Keratinocyte (primary cell): Measurements from ENCODE around the gene NR2C1. TPM values are rescaled to one million over a fixed set of nuclear protein-coding genes. Genes with fewer than 3 reads are reported as not detected.

Experiments
- DNase-seq: peaks from one replicate; pipeline ENCODE4 v3.0.0-alpha.2; 2011; ENCODE audit warnings: low read depth, missing footprints, low spot score
- FAIRE-seq: peaks from 2 replicates; lab custom pipeline; 2011; peaks lifted over from hg19 to GRCh38; lab: Jason Lieb, UNC
- H2AFZ ChIP-seq: 2 replicates; pipeline ENCODE4 v1.6.0; 2012; ENCODE audit warnings: low read length, control low read depth, inconsistent platforms; ENCODE audit not compliant: control insufficient read depth
- H3K27ac ChIP-seq: 2 replicates; pipeline ENCODE4 v1.5.1; 2011; ENCODE audit warnings: low read length; ENCODE audit not compliant: control insufficient read depth, insufficient read depth
- H3K27me3 ChIP-seq: 3 replicates; pipeline ENCODE4 v1.6.0; 2011; ENCODE audit warnings: low read length; ENCODE audit not compliant: control insufficient read depth, insufficient read depth; ENCODE audit errors: extremely low read depth
- H3K36me3 ChIP-seq, 2 experiments: 2 replicates in 1 of 2; 3 replicates in 1 of 2; pipeline ENCODE4 v1.5.1; 2011; ENCODE audit warnings: low read length in 2 of 2, mild to moderate bottlenecking in 1 of 2; ENCODE audit not compliant: control insufficient read depth in 2 of 2, insufficient read depth in 2 of 2; ENCODE audit errors: extremely low read depth in 1 of 2
- H3K4me1 ChIP-seq: 3 replicates; pipeline ENCODE4 v1.5.1; 2011; ENCODE audit warnings: low read length; ENCODE audit not compliant: control insufficient read depth, insufficient read depth; ENCODE audit errors: extremely low read depth
- H3K4me2 ChIP-seq: 3 replicates; pipeline ENCODE4 v1.6.0; 2011; ENCODE audit warnings: low read depth, low read length; ENCODE audit not compliant: control insufficient read depth, insufficient read depth; ENCODE audit errors: extremely low read depth
- H3K4me3 ChIP-seq, 3 experiments: fragments of 200-600 bp in 1 of 3; sonication (generic) in 1 of 3; 2 replicates in 2 of 3; 3 replicates in 1 of 3; pipeline ENCODE4 v1.5.1; 2011 to 2016; ENCODE audit warnings: low read length in 3 of 3, mild to moderate bottlenecking in 3 of 3, control low read depth in 2 of 3, inconsistent platforms in 1 of 3, low read depth in 1 of 3, mixed read lengths in 1 of 3, mixed run types in 1 of 3, moderate library complexity in 1 of 3; ENCODE audit not compliant: control insufficient read depth in 2 of 3, insufficient read depth in 2 of 3; ENCODE audit errors: extremely low read depth in 1 of 3
- H3K79me2 ChIP-seq: 2 replicates; pipeline ENCODE4 v1.6.0; 2012; ENCODE audit warnings: low read length; ENCODE audit not compliant: control insufficient read depth, insufficient read depth
- H3K9ac ChIP-seq: 3 replicates; pipeline ENCODE4 v1.6.0; 2011; ENCODE audit warnings: low read length; ENCODE audit not compliant: control insufficient read depth, insufficient read depth; ENCODE audit errors: extremely low read depth
- H3K9me1 ChIP-seq: 3 replicates; pipeline ENCODE4 v1.6.0; 2011; ENCODE audit warnings: low read length; ENCODE audit not compliant: control insufficient read depth, insufficient read depth; ENCODE audit errors: extremely low read depth
- H3K9me3 ChIP-seq: 2 replicates; pipeline ENCODE4 v1.5.1; 2012; ENCODE audit warnings: low read depth, low read length; ENCODE audit not compliant: control insufficient read depth
- H4K20me1 ChIP-seq: 3 replicates; pipeline ENCODE4 v1.6.0; 2011; ENCODE audit warnings: low read length; ENCODE audit not compliant: control insufficient read depth, insufficient read depth; ENCODE audit errors: extremely low read depth
- EZH2 ChIP-seq: IDR thresholded peaks from one replicate; pipeline ENCODE4 v1.6.1; 2012; ENCODE audit warnings: inconsistent platforms, mild to moderate bottlenecking, low read length, moderate library complexity
- dilution Hi-C: fragments of 300-500 bp; cut with MboI; formaldehyde crosslinking; loops from one replicate; pipeline ENCODE4 v1.7.0; 2020; ENCODE audit warnings: low sequenced_read_pairs; ENCODE audit not compliant: extremely low pct_ligation_motif_present
- polyA plus RNA-seq, 5 experiments: library from polyadenylated mRNA; depleted of rRNA in 3 of 5; stranded (reverse) in 3 of 5; stranded (forward) in 1 of 5; unstranded in 1 of 5; fragments of >200 nt; gene quantifications; 1 replicate in 1 of 5; 2 replicates in 3 of 5; 3 replicates in 1 of 5; pipeline versions ENCODE4 v1.2.1 to v1.2.3, GENCODE V29; 2011 to 2012; ENCODE audit warnings: missing spikeins in 2 of 5, low read depth in 1 of 5, low replicate concordance in 1 of 5
- TF ChIP-seq, protein P1 (sequence below), 3 experiments: IDR thresholded peaks in 1 of 3; conservative IDR thresholded peaks in 1 of 3; optimal IDR thresholded peaks in 1 of 3; 2 replicates in 2 of 3; 3 replicates in 1 of 3; pipeline versions ENCODE3 to v1.5.1; 2011; ENCODE audit warnings: low read length in 3 of 3, mild to moderate bottlenecking in 3 of 3, moderate library complexity in 2 of 3, control low read depth in 1 of 3, inconsistent platforms in 1 of 3; ENCODE audit not compliant: insufficient read depth in 2 of 3; ENCODE audit errors: extremely low read depth in 1 of 3

Gene NR2C1
- polyA plus RNA-seq, 1 donor (not counting 4 experiments of a cell fraction or from before 2014, with no cell fraction given), result 32.0 TPM

DNA sequence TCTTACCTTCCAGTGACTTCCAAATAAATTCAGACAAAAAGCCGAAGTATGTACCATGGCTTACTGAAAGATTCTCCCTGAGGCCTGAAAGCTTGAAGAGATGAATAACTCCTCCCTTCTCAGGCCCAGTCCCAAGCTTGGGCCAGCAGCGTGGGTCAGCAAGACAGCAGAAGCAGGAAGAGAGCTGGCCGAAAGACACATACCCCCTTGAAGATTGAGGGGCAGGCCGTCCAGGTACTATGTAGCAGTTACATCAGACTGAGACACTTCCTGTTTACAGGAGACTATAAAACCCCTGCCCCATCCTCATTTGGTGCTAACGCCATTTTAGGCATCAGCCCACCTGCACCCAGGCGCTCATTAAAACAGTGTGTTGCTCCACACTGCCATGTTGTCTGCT is 84.9 kb downstream of the NR2C1 start:
- FAIRE-seq, result no peak

DNA sequence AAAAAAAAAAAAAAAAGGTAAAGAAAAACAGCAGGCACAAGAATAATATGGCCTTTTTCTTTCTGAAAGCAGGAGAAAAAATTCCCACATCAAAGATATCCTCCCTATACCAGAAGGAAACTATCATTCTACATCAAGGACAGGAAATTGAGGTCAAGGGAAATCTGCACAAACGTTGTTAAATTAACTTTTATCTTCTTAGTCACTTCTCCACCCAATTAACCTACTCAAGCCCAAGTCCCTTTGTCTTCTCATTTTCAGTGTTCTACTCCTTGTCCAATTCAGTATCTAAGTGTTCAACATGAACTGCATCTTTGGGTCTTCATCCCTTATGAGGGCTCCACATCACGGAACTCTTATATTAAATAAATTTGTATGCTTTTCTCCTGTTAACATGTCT is 85.6 kb downstream of the NR2C1 start:
- H3K4me3 ChIP-seq, result no peak overlapping the region
- no peak for FAIRE-seq
- no peak overlapping the region for H3K27ac ChIP-seq
- no peak overlapping the region for H2AFZ ChIP-seq
- H3K4me2 ChIP-seq, result no peak overlapping the region
- TF ChIP-seq EZH2, result no peak
- TF ChIP-seq, protein P1, sequence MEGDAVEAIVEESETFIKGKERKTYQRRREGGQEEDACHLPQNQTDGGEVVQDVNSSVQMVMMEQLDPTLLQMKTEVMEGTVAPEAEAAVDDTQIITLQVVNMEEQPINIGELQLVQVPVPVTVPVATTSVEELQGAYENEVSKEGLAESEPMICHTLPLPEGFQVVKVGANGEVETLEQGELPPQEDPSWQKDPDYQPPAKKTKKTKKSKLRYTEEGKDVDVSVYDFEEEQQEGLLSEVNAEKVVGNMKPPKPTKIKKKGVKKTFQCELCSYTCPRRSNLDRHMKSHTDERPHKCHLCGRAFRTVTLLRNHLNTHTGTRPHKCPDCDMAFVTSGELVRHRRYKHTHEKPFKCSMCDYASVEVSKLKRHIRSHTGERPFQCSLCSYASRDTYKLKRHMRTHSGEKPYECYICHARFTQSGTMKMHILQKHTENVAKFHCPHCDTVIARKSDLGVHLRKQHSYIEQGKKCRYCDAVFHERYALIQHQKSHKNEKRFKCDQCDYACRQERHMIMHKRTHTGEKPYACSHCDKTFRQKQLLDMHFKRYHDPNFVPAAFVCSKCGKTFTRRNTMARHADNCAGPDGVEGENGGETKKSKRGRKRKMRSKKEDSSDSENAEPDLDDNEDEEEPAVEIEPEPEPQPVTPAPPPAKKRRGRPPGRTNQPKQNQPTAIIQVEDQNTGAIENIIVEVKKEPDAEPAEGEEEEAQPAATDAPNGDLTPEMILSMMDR (optimal IDR thresholded peaks at IDR 0.05 in 1 of 3, IDR thresholded peaks at IDR 0.05 in 1 of 3, conservative IDR thresholded peaks at IDR 0.05 in 1 of 3; ENCODE audit: extremely low read depth in 1 of 3, insufficient read depth in 2 of 3, low read length in 3 of 3), result no peak
- H4K20me1 ChIP-seq, result no peaks in the 10 kb centered on the region
- dilution Hi-C loops, result no loop called here
- no peak overlapping the region for H3K9ac ChIP-seq
- no peak for DNase-seq
- H3K79me2 ChIP-seq, result no peaks in the 10 kb centered on the region
- H3K36me3 ChIP-seq, result peaks cover 0 to 5% of the 10 kb centered on the region in 2 experiments
- no peaks in the 10 kb centered on the region for H3K27me3 ChIP-seq
- no peaks in the 10 kb centered on the region for H3K9me1 ChIP-seq
- H3K9me3 ChIP-seq, result no peaks in the 10 kb centered on the region
- H3K4me1 ChIP-seq, result peaks cover 13% of the 10 kb centered on the region

More for the DNA sequence above, 84.9 kb downstream of the NR2C1 start:
- peaks cover 7% of the 10 kb centered on the region for H3K4me1 ChIP-seq
- no peak overlapping the region for H3K9ac ChIP-seq
- TF ChIP-seq, protein P1 (optimal IDR thresholded peaks at IDR 0.05 in 1 of 3, IDR thresholded peaks at IDR 0.05 in 1 of 3, conservative IDR thresholded peaks at IDR 0.05 in 1 of 3; ENCODE audit: extremely low read depth in 1 of 3, insufficient read depth in 2 of 3, low read length in 3 of 3), result no peak
- H3K9me1 ChIP-seq, result no peaks in the 10 kb centered on the region
- no peak overlapping the region for H3K4me3 ChIP-seq
- H3K4me2 ChIP-seq, result no peak overlapping the region
- H3K79me2 ChIP-seq, result no peaks in the 10 kb centered on the region
- dilution Hi-C loops, result no loop called here
- H3K9me3 ChIP-seq, result no peaks in the 10 kb centered on the region
- H3K27ac ChIP-seq, result no peak overlapping the region
- H4K20me1 ChIP-seq, result no peaks in the 10 kb centered on the region
- DNase-seq, result no peak
- peaks cover 0 to 5% of the 10 kb centered on the region in 2 experiments for H3K36me3 ChIP-seq
- no peak overlapping the region for H2AFZ ChIP-seq
- no peaks in the 10 kb centered on the region for H3K27me3 ChIP-seq
